ENCODE data around the gene ST14.

GRCh38 chr11:130181295-130182272 lies 22.0 kb downstream of the ST14 start:
- TF ChIP-seq ZNF529 (tag by site-specific recombination; IDR thresholded peaks at IDR 0.05; ENCODE audit: insufficient replicate concordance) (no peak), ZNF510 (tag by site-specific recombination; IDR thresholded peaks at IDR 0.05; ENCODE audit: insufficient replicate concordance) (no peak), ZNF132 (tag by site-specific recombination; IDR thresholded peaks at IDR 0.05; ENCODE audit: borderline replicate concordance) (no peak)
